ENCODE data around the gene ASB6. TPM values are rescaled to one million over a fixed set of nuclear protein-coding genes. Genes with fewer than 3 reads are reported as not detected.

Gene ASB6
- total and polyA plus RNA-seq, 2 experiments from 2014 or later = 8.8 to 19.8 TPM

GRCh38 chr9:129632460-129632859, 9.5 kb downstream of the ASB6 start:
- Histone ChIP-seq H3K36me3 (ENCODE audit: insufficient read depth) (no peaks in the 10 kb centered on the region; the same call in 1 of the 2 replicates), H3K4me3 (no peak overlapping the region), H3K27ac (ENCODE audit: low read depth) (no peak overlapping the region), H2AFZ (no peak overlapping the region), H4K20me1 (replicated peaks; ENCODE audit: insufficient read depth) (peaks cover 68% of the 10 kb centered on the region), H3K9me2 (ENCODE audit: insufficient read depth) (no peaks in the 10 kb centered on the region), H3K4me2 (no peak overlapping the region), H3K27me3 (ENCODE audit: insufficient read depth) (no peaks in the 10 kb centered on the region), H3K4me1 (ENCODE audit: insufficient read depth) (peaks cover 9% of the 10 kb centered on the region), H3K79me2 (replicated peaks; ENCODE audit: insufficient read depth) (peaks cover 65% of the 10 kb centered on the region), H3F3A (replicated peaks; ENCODE audit: low read depth) (peaks cover 2% of the 10 kb centered on the region; the same call in 1 of the 2 replicates)
- no peaks in the 10 kb centered on the region for H3K9me3 Mint-ChIP-seq
- H3K36me3 Mint-ChIP-seq (ENCODE audit: low read depth) = peaks cover 50% of the 10 kb centered on the region
- peaks cover 33% of the 10 kb centered on the region for H3K4me1 Mint-ChIP-seq
- no peak overlapping the region for H3K4me3 Mint-ChIP-seq
- H3K27me3 Mint-ChIP-seq (ENCODE audit: insufficient read depth, low read depth, poor library complexity) = peaks cover 12% of the 10 kb centered on the region
- DNase-seq (ENCODE audit: low spot score) (no peak), ATAC-seq (no peak)
- TF ChIP-seq ZNF114 (CRISPR knock-in tag; IDR thresholded peaks at IDR 0.05) (no peak), REST (IDR thresholded peaks at IDR 0.05; ENCODE audit: unreplicated experiment) (no peak), ETS1 (IDR thresholded peaks at IDR 0.05) (no peak), EZH2 (IDR thresholded peaks at IDR 0.05; ENCODE audit: low read depth, unreplicated experiment) (no peak), POLR2AphosphoS5 (IDR thresholded peaks at IDR 0.05; ENCODE audit: low read depth) (no peak), CTCF (conservative IDR thresholded peaks at IDR 0.05; ENCODE audit: low read depth in 2 of 2) (no peak), NANOG (IDR thresholded peaks at IDR 0.05; ENCODE audit: borderline replicate concordance) (no peak), ZNF462 (CRISPR knock-in tag; IDR thresholded peaks at IDR 0.05) (no peak), EZH2phosphoT487 (IDR thresholded peaks at IDR 0.05; ENCODE audit: unreplicated experiment) (no peak), CREB1 (CRISPR knock-in tag; IDR thresholded peaks at IDR 0.05; ENCODE audit: low read depth) (no peak), ZNF331 (CRISPR knock-in tag; IDR thresholded peaks at IDR 0.05; ENCODE audit: low read depth) (no peak), STAT1 (IDR thresholded peaks at IDR 0.05; ENCODE audit: unreplicated experiment) (no peak), JUNB (IDR thresholded peaks at IDR 0.05; ENCODE audit: unreplicated experiment) (no peak)
- no peak overlapping the region for H3K27ac Mint-ChIP-seq
